Loucy (cell line): ENCODE results near the gene ILKAP.

ENCODE experiments used
- H2AFZ ChIP-seq: fragments of 200-600 bp; sonication (generic); 2 replicates; pipeline ENCODE4 v1.6.0; 2016; ENCODE audit warnings: antibody characterized with exemption, mild to moderate bottlenecking, low read length, moderate library complexity
- H3F3A ChIP-seq: fragments of 200-600 bp; 2 replicates; pipeline ENCODE4 v1.6.0; 2016; ENCODE audit warnings: antibody characterized with exemption, low read depth, mild to moderate bottlenecking
- H3K27me3 ChIP-seq: fragments of 200-600 bp; sonication (generic); 2 replicates; pipeline ENCODE4 v1.6.1; 2014; ENCODE audit warnings: low read length, mild to moderate bottlenecking; ENCODE audit not compliant: insufficient read depth, poor library complexity, severe bottlenecking
- H3K36me3 ChIP-seq: fragments of 200-600 bp; sonication (generic); 2 replicates; pipeline ENCODE4 v1.6.1; 2016; ENCODE audit warnings: low read length; ENCODE audit not compliant: insufficient read depth
- H3K4me1 ChIP-seq: fragments of 200-600 bp; sonication (generic); 2 replicates; pipeline ENCODE4 v1.5.1; 2014; ENCODE audit warnings: low read length, mild to moderate bottlenecking; ENCODE audit not compliant: insufficient read depth, poor library complexity, severe bottlenecking
- H3K4me2 ChIP-seq: fragments of 200-600 bp; sonication (generic); 2 replicates; pipeline ENCODE4 v1.6.0; 2014; ENCODE audit warnings: antibody characterized with exemption, low read length, low read depth, mild to moderate bottlenecking; ENCODE audit not compliant: poor library complexity, severe bottlenecking
- H3K4me3 ChIP-seq: fragments of 200-600 bp; sonication (generic); 2 replicates; pipeline ENCODE4 v1.5.1; 2014; ENCODE audit warnings: low read length, mild to moderate bottlenecking, mixed read lengths; ENCODE audit not compliant: poor library complexity, severe bottlenecking
- H3K79me2 ChIP-seq: fragments of 200-600 bp; sonication (generic); 2 replicates; pipeline ENCODE4 v1.6.1; 2014; ENCODE audit warnings: low read length; ENCODE audit not compliant: insufficient read depth
- H3K9ac ChIP-seq: fragments of 200-600 bp; sonication (generic); 2 replicates; pipeline ENCODE4 v1.6.0; 2014; ENCODE audit warnings: mild to moderate bottlenecking, low read depth, low read length, moderate library complexity; ENCODE audit not compliant: poor library complexity, severe bottlenecking
- H3K9me2 ChIP-seq: fragments of 200-600 bp; sonication (generic); replicated peaks from 2 replicates; pipeline ENCODE4 v1.6.1; 2016; ENCODE audit warnings: low read depth, low read length, mixed read lengths
- H3K9me3 ChIP-seq: fragments of 200-600 bp; sonication (generic); 2 replicates; pipeline ENCODE4 v1.6.1; 2014; ENCODE audit warnings: mild to moderate bottlenecking, antibody characterized with exemption, low read length, low read depth; ENCODE audit not compliant: insufficient read depth
- H4K20me1 ChIP-seq: fragments of 200-600 bp; sonication (generic); 2 replicates; pipeline ENCODE4 v1.6.0; 2014; ENCODE audit warnings: antibody characterized with exemption, low read length, mild to moderate bottlenecking; ENCODE audit not compliant: insufficient read depth, poor library complexity, severe bottlenecking
- EZH2phosphoT487 ChIP-seq: fragments of 200-600 bp; IDR thresholded peaks from 2 replicates; pipeline ENCODE4 v1.6.1; 2018; ENCODE audit warnings: antibody characterized with exemption, mild to moderate bottlenecking, moderate library complexity, borderline replicate concordance
- TF ChIP-seq, protein P1 (sequence below): fragments of 200-600 bp; sonication (generic); conservative IDR thresholded peaks from 2 replicates; pipeline ENCODE4 v1.5.1; 2014; ENCODE audit warnings: mild to moderate bottlenecking, antibody characterized with exemption, low read length

The ILKAP gene

DNA sequence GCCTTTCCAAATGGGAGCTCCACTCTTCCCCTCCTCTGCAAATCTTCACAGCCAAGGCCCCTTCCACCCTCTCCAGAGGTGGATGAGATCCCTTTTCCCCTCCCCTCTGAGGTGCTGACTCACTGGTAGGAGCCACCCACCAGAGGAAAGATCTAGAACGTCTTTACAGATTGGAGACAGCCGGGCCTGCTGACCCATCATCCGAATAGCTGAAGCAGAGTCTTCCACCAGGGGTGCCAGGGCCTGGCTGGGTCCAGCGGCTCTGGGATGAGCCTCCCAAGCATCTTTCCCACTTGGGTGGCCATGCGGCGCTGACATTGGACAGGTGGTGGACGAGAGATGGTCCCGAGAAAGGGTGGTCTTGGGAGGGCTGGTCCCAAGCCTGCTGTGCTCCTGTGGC is 35.7 kb downstream of the ILKAP start:
- no peaks in the 10 kb centered on the region for H3K9me2 ChIP-seq
- TF ChIP-seq EZH2phosphoT487, result no peak
- TF ChIP-seq, protein P1, sequence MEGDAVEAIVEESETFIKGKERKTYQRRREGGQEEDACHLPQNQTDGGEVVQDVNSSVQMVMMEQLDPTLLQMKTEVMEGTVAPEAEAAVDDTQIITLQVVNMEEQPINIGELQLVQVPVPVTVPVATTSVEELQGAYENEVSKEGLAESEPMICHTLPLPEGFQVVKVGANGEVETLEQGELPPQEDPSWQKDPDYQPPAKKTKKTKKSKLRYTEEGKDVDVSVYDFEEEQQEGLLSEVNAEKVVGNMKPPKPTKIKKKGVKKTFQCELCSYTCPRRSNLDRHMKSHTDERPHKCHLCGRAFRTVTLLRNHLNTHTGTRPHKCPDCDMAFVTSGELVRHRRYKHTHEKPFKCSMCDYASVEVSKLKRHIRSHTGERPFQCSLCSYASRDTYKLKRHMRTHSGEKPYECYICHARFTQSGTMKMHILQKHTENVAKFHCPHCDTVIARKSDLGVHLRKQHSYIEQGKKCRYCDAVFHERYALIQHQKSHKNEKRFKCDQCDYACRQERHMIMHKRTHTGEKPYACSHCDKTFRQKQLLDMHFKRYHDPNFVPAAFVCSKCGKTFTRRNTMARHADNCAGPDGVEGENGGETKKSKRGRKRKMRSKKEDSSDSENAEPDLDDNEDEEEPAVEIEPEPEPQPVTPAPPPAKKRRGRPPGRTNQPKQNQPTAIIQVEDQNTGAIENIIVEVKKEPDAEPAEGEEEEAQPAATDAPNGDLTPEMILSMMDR, result no peak
- no peak overlapping the region for H3K9ac ChIP-seq
- H3K4me2 ChIP-seq, result no peak overlapping the region
- H3K9me3 ChIP-seq, result no peaks in the 10 kb centered on the region
- H3K4me1 ChIP-seq, result no peaks in the 10 kb centered on the region
- no peaks in the 10 kb centered on the region for H3K27me3 ChIP-seq
- peaks cover 53% of the 10 kb centered on the region; the same call in 1 of the 2 replicates for H3K36me3 ChIP-seq
- H2AFZ ChIP-seq, result no peak overlapping the region
- no peaks in the 10 kb centered on the region for H4K20me1 ChIP-seq
- no peaks in the 10 kb centered on the region for H3F3A ChIP-seq
- H3K4me3 ChIP-seq, result no peak overlapping the region
- H3K79me2 ChIP-seq, result no peaks in the 10 kb centered on the region

DNA sequence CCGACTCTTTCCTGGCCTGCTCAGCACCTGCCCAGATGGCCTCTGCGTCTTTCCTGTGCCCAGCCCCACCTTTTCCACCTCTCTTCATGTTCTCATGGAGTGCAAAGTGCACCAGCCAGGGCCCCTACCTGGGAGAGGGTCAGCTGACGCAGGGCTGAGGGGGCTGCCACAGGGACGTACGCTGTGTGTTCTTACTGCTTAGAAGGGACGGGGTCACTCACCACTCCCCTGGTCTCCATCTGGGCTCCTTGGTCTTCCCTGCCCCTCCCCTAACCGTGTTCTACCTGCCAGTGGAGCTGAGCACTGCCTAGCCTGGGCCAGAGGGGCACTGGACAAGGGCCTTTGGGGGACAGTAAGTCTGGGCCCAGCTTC is 36.2 kb downstream of the ILKAP start:
- H3K27me3 ChIP-seq, result no peaks in the 10 kb centered on the region
- no peaks in the 10 kb centered on the region for H3K9me3 ChIP-seq
- H3K36me3 ChIP-seq, result peaks cover 48% of the 10 kb centered on the region; the same call in 1 of the 2 replicates
- H3K79me2 ChIP-seq, result no peaks in the 10 kb centered on the region
- H3K9me2 ChIP-seq, result no peaks in the 10 kb centered on the region
- no peaks in the 10 kb centered on the region for H3K4me1 ChIP-seq
- no peak overlapping the region for H3K4me3 ChIP-seq
- H2AFZ ChIP-seq, result no peak overlapping the region
- H3F3A ChIP-seq, result no peaks in the 10 kb centered on the region
- H3K4me2 ChIP-seq, result no peak overlapping the region
- no peak for TF ChIP-seq EZH2phosphoT487
- TF ChIP-seq, protein P1, result no peak
- no peak overlapping the region for H3K9ac ChIP-seq
- H4K20me1 ChIP-seq, result no peaks in the 10 kb centered on the region

DNA sequence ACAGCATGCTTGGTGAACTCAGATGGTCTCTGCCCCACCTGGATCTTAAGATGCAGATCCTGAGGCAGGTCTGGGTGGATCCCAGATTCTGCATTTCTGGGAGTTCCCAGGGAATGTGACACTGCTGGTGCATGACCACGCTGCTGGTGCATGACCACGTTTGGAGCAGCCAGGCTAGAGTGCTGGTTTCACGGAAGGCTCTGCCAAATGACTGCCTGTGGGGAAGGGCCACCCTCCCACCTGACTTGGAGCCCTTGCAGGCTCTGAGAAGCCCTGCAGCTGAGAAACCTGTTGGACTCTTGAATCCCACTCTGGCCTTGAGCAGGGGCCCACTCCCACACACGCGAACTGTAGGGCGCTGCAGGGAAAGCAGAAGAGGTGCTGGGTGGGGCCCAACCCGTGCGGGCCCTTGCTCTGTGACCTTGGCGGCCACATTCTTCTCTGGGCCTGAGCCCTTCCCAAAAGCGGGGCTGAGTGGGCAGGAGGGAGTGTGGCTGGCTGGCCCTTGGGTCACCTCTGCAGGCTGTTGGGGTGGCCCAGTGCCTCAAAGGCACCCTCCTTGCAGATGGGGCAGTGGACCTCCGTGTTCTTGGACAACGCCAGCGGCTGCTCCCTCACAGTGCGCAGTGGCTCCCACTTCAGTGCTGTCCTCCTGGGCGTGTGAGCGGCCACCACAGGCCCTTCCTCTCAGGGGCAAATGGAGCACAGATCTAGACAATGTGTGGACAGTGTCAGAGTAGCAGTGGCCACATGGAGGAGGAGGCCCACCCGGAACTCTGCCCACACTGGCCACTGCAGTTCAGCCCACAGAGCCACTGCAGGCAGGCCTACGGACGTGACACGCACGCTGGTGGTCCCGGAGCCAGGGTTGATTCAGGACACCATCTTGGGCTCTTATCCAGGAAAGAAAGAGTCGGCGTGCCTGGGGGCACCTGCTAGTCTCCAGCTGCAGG is 36.8 kb downstream of the ILKAP start:
- Histone ChIP-seq H2AFZ (no peak overlapping the region), H3K9ac (no peak overlapping the region), H3F3A (no peaks in the 10 kb centered on the region)

More for the DNA sequence above, 36.8 kb downstream of the ILKAP start:
- H3K9me3 ChIP-seq, result no peaks in the 10 kb centered on the region
- H4K20me1 ChIP-seq, result no peaks in the 10 kb centered on the region
- H3K4me2 ChIP-seq, result no peak overlapping the region
- TF ChIP-seq, protein P1, result no peak
- no peak for TF ChIP-seq EZH2phosphoT487
- H3K27me3 ChIP-seq, result no peaks in the 10 kb centered on the region
- no peaks in the 10 kb centered on the region for H3K79me2 ChIP-seq
- H3K9me2 ChIP-seq, result no peaks in the 10 kb centered on the region
- no peak overlapping the region for H3K4me3 ChIP-seq
- H3K4me1 ChIP-seq, result no peaks in the 10 kb centered on the region
- H3K36me3 ChIP-seq, result peaks cover 42% of the 10 kb centered on the region; the same call in 1 of the 2 replicates
